ENCODE measurements around the gene DBNDD1. TPM values are rescaled to one million over a fixed set of nuclear protein-coding genes. Genes with fewer than 3 reads are reported as not detected.

DBNDD1 gene
- total RNA-seq, 1 donor from 2014 or later, result 11.6 TPM

GRCh38 chr16:90027611-90028010 is 8.4 kb upstream of the DBNDD1 start:
- no peak for TF ChIP-seq CTCF (conservative IDR thresholded peaks at IDR 0.05)
- Mint-ChIP-seq H3K36me3 (peaks cover 9% of the 10 kb centered on the region), H3K4me3 (no peak overlapping the region), H3K9me3 (no peaks in the 10 kb centered on the region), H3K27ac (no peak overlapping the region), H3K4me1 (ENCODE audit: unreplicated experiment) (peaks cover 9% of the 10 kb centered on the region), H3K27me3 (peaks cover 14% of the 10 kb centered on the region)
- no peak for DNase-seq (ENCODE audit: extremely low spot score, unreplicated experiment)

- Mint-ChIP-seq H3K4me1 (ENCODE audit: unreplicated experiment) (peaks cover 18% of the 10 kb centered on the region), H3K36me3 (peaks cover 3% of the 10 kb centered on the region), H3K4me3 (no peak overlapping the region), H3K9me3 (no peaks in the 10 kb centered on the region), H3K27me3 (peaks cover 4% of the 10 kb centered on the region), H3K27ac (no peak overlapping the region)
- TF ChIP-seq CTCF (conservative IDR thresholded peaks at IDR 0.05), result no peak
- no peak for DNase-seq (ENCODE audit: extremely low spot score, unreplicated experiment)
These were observed 6.9 kb upstream of the DBNDD1 start for GRCh38 chr16:90026135-90026534.

- peak overlapping the region; percentile 81 for H3K4me3 Mint-ChIP-seq
- DNase-seq (ENCODE audit: extremely low spot score, unreplicated experiment), result no peak
- H3K27me3 Mint-ChIP-seq, result peaks cover 4% of the 10 kb centered on the region
- peaks cover 3% of the 10 kb centered on the region for H3K36me3 Mint-ChIP-seq
- no peak for TF ChIP-seq CTCF (conservative IDR thresholded peaks at IDR 0.05)
- peaks cover 26% of the 10 kb centered on the region for H3K4me1 Mint-ChIP-seq (ENCODE audit: unreplicated experiment)
- peak overlapping the region; percentile 31 for H3K27ac Mint-ChIP-seq
- no peaks in the 10 kb centered on the region for H3K9me3 Mint-ChIP-seq
These were observed 3.8 kb upstream of the DBNDD1 start for GRCh38 chr16:90023078-90023447.

GRCh38 chr16:90022209-90023077 is 3.2 kb upstream of the DBNDD1 start:
- DNase-seq (ENCODE audit: extremely low spot score, unreplicated experiment), result no peak
- no peaks in the 10 kb centered on the region for H3K9me3 Mint-ChIP-seq
- H3K4me3 Mint-ChIP-seq, result peak overlapping the region; percentile 81
- H3K4me1 Mint-ChIP-seq (ENCODE audit: unreplicated experiment), result peaks cover 26% of the 10 kb centered on the region
- TF ChIP-seq CTCF (conservative IDR thresholded peaks at IDR 0.05), result no peak
- peak overlapping the region; percentile 89 for H3K27ac Mint-ChIP-seq
- H3K27me3 Mint-ChIP-seq, result peaks cover 7% of the 10 kb centered on the region
- peaks cover 3% of the 10 kb centered on the region for H3K36me3 Mint-ChIP-seq

- no peak for TF ChIP-seq CTCF (conservative IDR thresholded peaks at IDR 0.05)
- H3K4me1 Mint-ChIP-seq (ENCODE audit: unreplicated experiment), result peaks cover 26% of the 10 kb centered on the region
- peaks cover 3% of the 10 kb centered on the region for H3K36me3 Mint-ChIP-seq
- H3K27me3 Mint-ChIP-seq, result peaks cover 9% of the 10 kb centered on the region
- DNase-seq (ENCODE audit: extremely low spot score, unreplicated experiment), result no peak
- H3K4me3 Mint-ChIP-seq, result peak overlapping the region; percentile 88
- peak overlapping the region; percentile 89 for H3K27ac Mint-ChIP-seq
- no peaks in the 10 kb centered on the region for H3K9me3 Mint-ChIP-seq
These were observed 1.7 kb upstream of the DBNDD1 start for GRCh38 chr16:90020838-90021382.

Data from type B pancreatic cell (in vitro differentiated cells).